ENCODE measurements around the gene KAT6B. TPM values are rescaled to one million over a fixed set of nuclear protein-coding genes. Genes with fewer than 3 reads are reported as not detected.
"Not testable (repeated sequence)": the region's sequence is repeated elsewhere in the genome, so short reads cannot be mapped to it uniquely, and the experiment has no call there.

Gene KAT6B
- total RNA-seq, 1 donor from 2014 or later, result 21.3 TPM

GRCh38 chr10:75050149-75050919 is 223.9 kb downstream of the KAT6B start:
- Mint-ChIP-seq H3K4me3 (no peak overlapping the region), H3K27ac (no peak overlapping the region), H3K9me3 (no peaks in the 10 kb centered on the region), H3K36me3 (no peaks in the 10 kb centered on the region), H3K4me1 (peaks cover 22% of the 10 kb centered on the region), H3K27me3 (ENCODE audit: insufficient read depth, low read depth) (peaks cover 5% of the 10 kb centered on the region)
- Histone ChIP-seq H3K4me3 (no peak overlapping the region), H3K4me2 (no peak overlapping the region), H2AFZ (replicated peaks) (peak overlapping the region; percentile 50), H4K20me1 (ENCODE audit: low read depth) (no peaks in the 10 kb centered on the region), H3F3A (ENCODE audit: low read depth) (no peaks in the 10 kb centered on the region), H3K9ac (no peak overlapping the region), H3K4me1 (peaks cover 6% of the 10 kb centered on the region), H3K79me2 (ENCODE audit: low read depth) (no peaks in the 10 kb centered on the region), H3K36me3 (no peaks in the 10 kb centered on the region), H3K27ac (no peak overlapping the region), H3K27me3 (no peaks in the 10 kb centered on the region), H3K9me3 (ENCODE audit: low read depth) (no peaks in the 10 kb centered on the region)
- TF ChIP-seq EZH2 (IDR thresholded peaks at IDR 0.05), result no peak
- TF ChIP-seq CTCF (IDR thresholded peaks at IDR 0.05), result no peak
- no peak for TF ChIP-seq EZH2phosphoT487 (IDR thresholded peaks at IDR 0.05)
- DNase-seq (ENCODE audit: low spot score), result no peak

- Mint-ChIP-seq H3K27me3 (ENCODE audit: insufficient read depth, low read depth) (peaks cover 5% of the 10 kb centered on the region), H3K4me3 (no peak overlapping the region), H3K36me3 (no peaks in the 10 kb centered on the region), H3K4me1 (peaks cover 22% of the 10 kb centered on the region), H3K27ac (no peak overlapping the region), H3K9me3 (no peaks in the 10 kb centered on the region)
- peak overlapping the region; percentile 50 for H2AFZ ChIP-seq (replicated peaks)
- no peak overlapping the region for H3K4me2 ChIP-seq
- no peaks in the 10 kb centered on the region for H3F3A ChIP-seq (ENCODE audit: low read depth)
- H3K79me2 ChIP-seq (ENCODE audit: low read depth), result no peaks in the 10 kb centered on the region
- no peak overlapping the region for H3K4me3 ChIP-seq
- no peak overlapping the region for H3K9ac ChIP-seq
- peaks cover 6% of the 10 kb centered on the region for H3K4me1 ChIP-seq
- H3K9me3 ChIP-seq (ENCODE audit: low read depth), result no peaks in the 10 kb centered on the region
- no peaks in the 10 kb centered on the region for H3K27me3 ChIP-seq
- H3K27ac ChIP-seq, result no peak overlapping the region
- TF ChIP-seq CTCF (IDR thresholded peaks at IDR 0.05) (no peak), EZH2 (IDR thresholded peaks at IDR 0.05) (no peak), EZH2phosphoT487 (IDR thresholded peaks at IDR 0.05) (no peak)
- H4K20me1 ChIP-seq (ENCODE audit: low read depth), result no peaks in the 10 kb centered on the region
- no peaks in the 10 kb centered on the region for H3K36me3 ChIP-seq
- no peak for DNase-seq (ENCODE audit: low spot score)
These were observed 224.9 kb downstream of the KAT6B start for GRCh38 chr10:75051308-75051707.

GRCh38 chr10:75055896-75056406 is 229.6 kb downstream of the KAT6B start:
- H3K36me3 Mint-ChIP-seq; H3K9me3 ChIP-seq (ENCODE audit: low read depth); H3K4me1 Mint-ChIP-seq; DNase-seq (ENCODE audit: low spot score); H3K27ac ChIP-seq; H3K27me3 ChIP-seq; H3K4me2 ChIP-seq; H3K4me1 ChIP-seq; H3K27ac Mint-ChIP-seq; H3K79me2 ChIP-seq (ENCODE audit: low read depth); H3K4me3 ChIP-seq; H3K9me3 Mint-ChIP-seq; H3K9ac ChIP-seq; H3K36me3 ChIP-seq; H4K20me1 ChIP-seq (ENCODE audit: low read depth); H2AFZ ChIP-seq (replicated peaks); H3K4me3 Mint-ChIP-seq; H3F3A ChIP-seq (ENCODE audit: low read depth); H3K27me3 Mint-ChIP-seq (ENCODE audit: insufficient read depth, low read depth): not testable (repeated sequence)

GRCh38 chr10:75057680-75058079 is 231.3 kb downstream of the KAT6B start:
- H3K9me3 ChIP-seq (ENCODE audit: low read depth), result no peaks in the 10 kb centered on the region
- TF ChIP-seq EZH2 (IDR thresholded peaks at IDR 0.05), result no peak
- no peak for TF ChIP-seq EZH2phosphoT487 (IDR thresholded peaks at IDR 0.05)
- no peak for TF ChIP-seq CTCF (IDR thresholded peaks at IDR 0.05)
- H3K4me3 ChIP-seq, result no peak overlapping the region
- Mint-ChIP-seq H3K4me1 (peaks cover 12% of the 10 kb centered on the region), H3K9me3 (no peaks in the 10 kb centered on the region), H3K4me3 (no peak overlapping the region), H3K27ac (no peak overlapping the region), H3K36me3 (no peaks in the 10 kb centered on the region), H3K27me3 (ENCODE audit: insufficient read depth, low read depth) (peaks cover 6% of the 10 kb centered on the region)
- H3K79me2 ChIP-seq (ENCODE audit: low read depth), result no peaks in the 10 kb centered on the region
- H3K27ac ChIP-seq, result no peak overlapping the region
- no peaks in the 10 kb centered on the region for H3K36me3 ChIP-seq
- DNase-seq (ENCODE audit: low spot score), result no peak
- H3F3A ChIP-seq (ENCODE audit: low read depth), result no peaks in the 10 kb centered on the region
- no peaks in the 10 kb centered on the region for H4K20me1 ChIP-seq (ENCODE audit: low read depth)
- H3K4me2 ChIP-seq, result no peak overlapping the region
- peak overlapping the region; percentile 52 for H2AFZ ChIP-seq (replicated peaks)
- H3K27me3 ChIP-seq, result no peaks in the 10 kb centered on the region
- H3K9ac ChIP-seq, result no peak overlapping the region
- no peaks in the 10 kb centered on the region for H3K4me1 ChIP-seq

Data from neural progenitor cell (in vitro differentiated cells).